SU-DHL-6 (cell line): Measurements from ENCODE around the gene NCOA3.

Experiments
- H2AFZ ChIP-seq: fragments of 200-600 bp; sonication (generic); 2 replicates; pipeline ENCODE4 v1.6.1; 2014; ENCODE audit warnings: low read depth, mild to moderate bottlenecking, moderate library complexity, mixed read lengths, antibody characterized with exemption, low read length; ENCODE audit not compliant: severe bottlenecking
- H3F3A ChIP-seq: fragments of 200-600 bp; shearing (Covaris generic); 2 replicates; pipeline ENCODE4 v1.6.0; 2016; ENCODE audit warnings: antibody characterized with exemption, mild to moderate bottlenecking; ENCODE audit not compliant: insufficient read depth
- H3K27ac ChIP-seq: fragments of 200-600 bp; sonication (generic); 2 replicates; pipeline ENCODE4 v1.5.1; 2016; ENCODE audit warnings: low read depth, mild to moderate bottlenecking, low read length, moderate library complexity, mixed read lengths
- H3K27me3 ChIP-seq: fragments of 200-600 bp; sonication (generic), shearing (Covaris generic); 2 replicates; pipeline ENCODE4 v1.6.0; 2014; ENCODE audit warnings: mild to moderate bottlenecking, low read length
- H3K36me3 ChIP-seq: fragments of 200-600 bp; sonication (generic); 2 replicates; pipeline ENCODE4 v1.6.1; 2014; ENCODE audit warnings: mild to moderate bottlenecking, low read length, mixed read lengths
- H3K4me2 ChIP-seq: fragments of 300-600, 200-600 bp; shearing (Covaris generic), sonication (generic); 2 replicates; pipeline ENCODE4 v1.6.0; 2014; ENCODE audit warnings: low read length, low read depth, mild to moderate bottlenecking; ENCODE audit not compliant: poor library complexity, severe bottlenecking
- H3K4me3 ChIP-seq: fragments of 200-600 bp; sonication (generic); 2 replicates; pipeline ENCODE4 v1.5.1; 2014; ENCODE audit warnings: antibody characterized with exemption, low read length, mild to moderate bottlenecking, mixed read lengths; ENCODE audit not compliant: insufficient read depth, poor library complexity, severe bottlenecking
- H3K79me2 ChIP-seq: fragments of 200-600 bp; sonication (generic); 2 replicates; pipeline ENCODE4 v1.6.1; 2014; ENCODE audit warnings: mild to moderate bottlenecking, low read length, moderate library complexity; ENCODE audit not compliant: insufficient read depth
- H3K9ac ChIP-seq: fragments of 200-600 bp; sonication (generic); 2 replicates; pipeline ENCODE4 v1.7.0; 2014; ENCODE audit warnings: mild to moderate bottlenecking, low read length
- H3K9me2 ChIP-seq: fragments of 200-600 bp; sonication (generic); replicated peaks from 2 replicates; pipeline ENCODE4 v1.6.1; 2014; ENCODE audit warnings: low read length; ENCODE audit not compliant: insufficient read depth
- H3K9me3 ChIP-seq: fragments of 200-600 bp; sonication (generic); 2 replicates; pipeline ENCODE4 v1.6.1; 2014; ENCODE audit warnings: low read length, mixed read lengths; ENCODE audit not compliant: insufficient read depth
- H4K20me1 ChIP-seq: fragments of 200-600 bp; sonication (generic); 2 replicates; pipeline ENCODE4 v1.6.1; 2014; ENCODE audit warnings: low read depth, mild to moderate bottlenecking, antibody characterized with exemption, low read length, moderate library complexity, mixed read lengths
- CTCF ChIP-seq: fragments of 200-600 bp; sonication (generic); IDR thresholded peaks from one replicate; pipeline ENCODE4 v1.5.1; 2017; ENCODE audit warnings: antibody characterized with exemption, mild to moderate bottlenecking, low read length, moderate library complexity; ENCODE audit not compliant: insufficient read depth, poor library complexity, severe bottlenecking
- EZH2phosphoT487 ChIP-seq: fragments of 200-600 bp; sonication (generic), shearing (Covaris generic); conservative IDR thresholded peaks from 2 replicates; pipeline ENCODE4 v1.6.1; 2018; ENCODE audit warnings: mild to moderate bottlenecking, antibody characterized with exemption, low read length, moderate library complexity, mixed read lengths

Gene NCOA3

GRCh38 chr20:47661714-47662113 is 160.0 kb downstream of the NCOA3 start:
- no peak overlapping the region for H3K4me3 ChIP-seq
- no peak overlapping the region for H2AFZ ChIP-seq
- H3K27me3 ChIP-seq, result no peaks in the 10 kb centered on the region
- peaks cover 15% of the 10 kb centered on the region for H4K20me1 ChIP-seq
- TF ChIP-seq CTCF, result no peak
- no peaks in the 10 kb centered on the region for H3K9me2 ChIP-seq
- H3K4me2 ChIP-seq, result no peak overlapping the region
- H3K36me3 ChIP-seq, result peaks cover 27% of the 10 kb centered on the region
- H3K9me3 ChIP-seq, result no peaks in the 10 kb centered on the region
- no peaks in the 10 kb centered on the region for H3K79me2 ChIP-seq
- H3F3A ChIP-seq, result peaks cover 67% of the 10 kb centered on the region
- no peak overlapping the region for H3K9ac ChIP-seq
- H3K27ac ChIP-seq, result no peak overlapping the region

DNA sequence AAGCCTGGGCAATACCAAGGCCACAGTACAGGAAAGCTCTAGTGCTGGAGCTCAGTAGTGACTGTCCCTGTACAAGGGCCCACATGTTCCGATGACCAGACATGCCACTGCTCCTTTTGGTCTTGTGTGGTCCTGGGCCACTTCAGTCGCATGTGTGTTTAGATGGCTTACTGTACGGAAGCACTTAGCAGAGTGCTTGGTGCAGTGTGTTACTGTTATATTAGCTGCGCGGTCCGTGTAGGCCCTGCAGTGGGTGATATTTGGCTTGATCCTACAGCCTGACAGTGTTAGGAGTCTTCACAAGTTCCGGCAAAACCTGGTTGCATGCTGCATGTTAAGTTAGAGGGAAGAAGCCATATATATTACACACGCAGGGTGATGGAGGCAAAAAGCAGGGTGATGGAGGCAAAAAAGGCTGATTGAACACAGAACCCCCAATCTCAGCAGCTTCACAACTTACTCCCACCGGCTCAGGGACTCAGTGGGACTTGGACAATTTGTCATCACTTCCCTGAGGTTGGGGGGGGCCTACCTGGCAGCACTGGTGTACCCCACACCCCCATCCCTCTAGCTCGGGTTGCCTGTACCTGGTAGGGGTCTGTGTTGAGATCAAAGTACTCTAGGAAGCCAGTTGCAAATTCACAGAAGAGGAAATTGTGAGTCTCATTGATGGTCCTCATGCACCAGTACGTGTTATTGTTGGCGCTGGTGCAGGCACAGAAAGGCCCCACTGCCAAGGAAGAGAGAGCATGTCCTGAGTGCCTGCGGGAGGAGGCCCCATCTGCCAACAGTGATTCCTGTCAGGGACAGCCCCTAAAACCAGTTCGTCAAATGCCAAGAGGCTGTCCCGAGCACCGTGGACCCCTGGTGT is 161.0 kb downstream of the NCOA3 start:
- H3K27me3 ChIP-seq, result no peaks in the 10 kb centered on the region
- TF ChIP-seq CTCF (no peak), EZH2phosphoT487 (no peak)
- H3F3A ChIP-seq, result peaks cover 67% of the 10 kb centered on the region
- H3K4me2 ChIP-seq, result no peak overlapping the region
- no peaks in the 10 kb centered on the region for H3K79me2 ChIP-seq
- H3K9me2 ChIP-seq, result no peaks in the 10 kb centered on the region
- no peak overlapping the region for H3K9ac ChIP-seq
- no peak overlapping the region for H3K27ac ChIP-seq
- H3K36me3 ChIP-seq, result peaks cover 17% of the 10 kb centered on the region
- no peak overlapping the region for H2AFZ ChIP-seq
- H4K20me1 ChIP-seq, result peaks cover 11% of the 10 kb centered on the region; the same call in 1 of the 2 replicates
- H3K9me3 ChIP-seq, result no peaks in the 10 kb centered on the region
- H3K4me3 ChIP-seq, result no peak overlapping the region

DNA sequence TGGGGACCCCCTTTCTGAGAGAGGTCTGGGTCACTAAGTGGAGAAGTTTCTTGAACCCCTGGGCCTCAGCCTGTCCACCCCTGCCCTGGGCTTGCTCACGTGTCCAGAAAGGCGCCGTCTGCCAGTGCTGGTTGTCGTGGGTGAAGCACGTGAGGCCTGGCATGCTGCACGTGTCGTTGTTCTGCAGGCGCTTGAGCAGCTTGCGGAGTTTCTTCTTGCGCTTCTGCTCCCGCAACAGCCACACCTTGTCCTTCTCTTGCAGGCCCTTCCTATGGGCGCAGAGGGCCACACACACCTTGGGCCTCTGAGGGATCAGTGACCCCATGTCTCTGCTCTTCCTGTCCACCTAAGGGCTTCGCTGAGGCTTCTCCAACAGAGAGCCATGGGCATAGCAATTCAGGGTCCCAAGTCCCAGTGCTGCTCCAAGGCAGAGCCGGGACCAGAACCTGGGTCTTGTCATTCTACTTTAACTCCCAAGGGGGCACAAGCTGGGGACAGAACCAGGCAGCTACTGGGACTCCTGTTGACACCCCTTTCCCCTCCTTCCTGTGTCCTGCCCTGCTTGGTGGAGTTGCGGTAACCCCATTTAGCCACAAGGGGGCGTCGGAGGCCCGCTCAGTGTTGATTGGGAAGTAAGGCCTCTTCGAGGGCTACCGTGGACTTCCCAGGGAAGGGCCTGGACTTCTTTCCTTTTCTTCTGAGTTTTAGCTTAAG is 161.8 kb downstream of the NCOA3 start:
- Histone ChIP-seq H3K27me3 (no peaks in the 10 kb centered on the region), H3K36me3 (peaks cover 10% of the 10 kb centered on the region), H3K27ac (no peak overlapping the region), H3K9me2 (no peaks in the 10 kb centered on the region), H2AFZ (no peak overlapping the region), H3K9me3 (no peaks in the 10 kb centered on the region), H4K20me1 (peaks cover 8% of the 10 kb centered on the region; the same call in 1 of the 2 replicates), H3K4me2 (no peak overlapping the region), H3K4me3 (no peak overlapping the region), H3K9ac (no peak overlapping the region), H3K79me2 (no peaks in the 10 kb centered on the region), H3F3A (peaks cover 64% of the 10 kb centered on the region)
- TF ChIP-seq CTCF (peak; percentile 88), EZH2phosphoT487 (no peak)
